GM20000 (cell line): ENCODE data around the gene ELP1.
"Not testable (repeated sequence)": the region's sequence is repeated elsewhere in the genome, so short reads cannot be mapped to it uniquely, and the experiment has no call there.

Experiments
- DNase-seq: peaks from one replicate; pipeline ENCODE4 v3.0.0; 2012; ENCODE audit warnings: low spot score
- TF ChIP-seq, protein P1 (sequence below): IDR thresholded peaks from 2 replicates; pipeline ENCODE4 v1.5.1; 2012; ENCODE audit warnings: mild to moderate bottlenecking, control low read depth; ENCODE audit errors: extremely low read depth, missing control alignments

The ELP1 gene

DNA sequence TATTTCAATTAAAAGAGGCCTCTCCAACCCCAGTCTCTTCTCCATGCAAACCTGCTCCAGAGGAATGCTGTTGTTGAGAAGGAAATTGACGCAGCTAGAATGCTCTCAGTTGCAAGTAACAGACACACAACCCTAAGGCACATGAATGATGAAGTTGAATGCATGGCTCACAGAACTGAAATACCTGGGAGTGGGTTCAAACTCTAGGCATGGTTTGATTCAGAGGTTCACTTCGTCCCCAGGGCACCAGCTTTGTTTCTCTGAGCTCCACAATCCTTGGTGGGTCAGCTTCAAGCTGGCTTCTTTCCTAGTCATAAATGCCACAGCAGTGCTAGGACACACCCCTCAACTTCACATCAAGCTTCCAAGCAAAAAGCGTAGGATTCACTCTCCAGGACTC lies 82.8 kb downstream of the ELP1 start:
- no peak for DNase-seq
- TF ChIP-seq, protein P1, sequence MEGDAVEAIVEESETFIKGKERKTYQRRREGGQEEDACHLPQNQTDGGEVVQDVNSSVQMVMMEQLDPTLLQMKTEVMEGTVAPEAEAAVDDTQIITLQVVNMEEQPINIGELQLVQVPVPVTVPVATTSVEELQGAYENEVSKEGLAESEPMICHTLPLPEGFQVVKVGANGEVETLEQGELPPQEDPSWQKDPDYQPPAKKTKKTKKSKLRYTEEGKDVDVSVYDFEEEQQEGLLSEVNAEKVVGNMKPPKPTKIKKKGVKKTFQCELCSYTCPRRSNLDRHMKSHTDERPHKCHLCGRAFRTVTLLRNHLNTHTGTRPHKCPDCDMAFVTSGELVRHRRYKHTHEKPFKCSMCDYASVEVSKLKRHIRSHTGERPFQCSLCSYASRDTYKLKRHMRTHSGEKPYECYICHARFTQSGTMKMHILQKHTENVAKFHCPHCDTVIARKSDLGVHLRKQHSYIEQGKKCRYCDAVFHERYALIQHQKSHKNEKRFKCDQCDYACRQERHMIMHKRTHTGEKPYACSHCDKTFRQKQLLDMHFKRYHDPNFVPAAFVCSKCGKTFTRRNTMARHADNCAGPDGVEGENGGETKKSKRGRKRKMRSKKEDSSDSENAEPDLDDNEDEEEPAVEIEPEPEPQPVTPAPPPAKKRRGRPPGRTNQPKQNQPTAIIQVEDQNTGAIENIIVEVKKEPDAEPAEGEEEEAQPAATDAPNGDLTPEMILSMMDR: no peak

DNA sequence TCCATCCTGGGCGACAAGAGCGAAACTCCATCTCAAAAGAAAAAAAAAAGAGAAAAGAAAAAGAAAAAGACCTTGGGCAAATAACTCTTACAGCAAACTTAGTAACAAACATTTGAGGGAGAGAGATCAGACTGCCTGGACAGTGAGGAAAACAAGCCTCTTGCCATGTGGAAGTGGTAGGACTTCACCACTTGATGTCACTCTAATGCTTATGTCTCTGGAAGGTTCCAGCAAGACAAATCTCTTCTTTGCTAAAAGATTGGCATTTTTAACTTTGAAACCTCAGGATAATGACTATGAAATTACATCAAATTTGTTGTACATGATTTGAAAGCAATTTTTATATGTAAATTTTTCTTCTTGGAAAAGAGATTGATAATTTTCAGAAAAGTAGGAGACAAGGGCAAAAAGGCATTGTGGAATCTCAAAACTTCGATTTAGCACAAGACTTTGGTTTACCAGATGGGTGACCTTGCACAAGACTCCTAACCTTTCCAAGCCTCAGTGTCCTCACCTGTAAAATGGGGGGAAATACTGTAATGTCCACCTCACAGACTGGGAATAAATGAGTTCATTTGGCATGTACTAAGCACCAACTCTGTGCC lies 83.5 kb downstream of the ELP1 start:
- TF ChIP-seq, protein P1: no peak
- DNase-seq: peak; percentile 55

DNA sequence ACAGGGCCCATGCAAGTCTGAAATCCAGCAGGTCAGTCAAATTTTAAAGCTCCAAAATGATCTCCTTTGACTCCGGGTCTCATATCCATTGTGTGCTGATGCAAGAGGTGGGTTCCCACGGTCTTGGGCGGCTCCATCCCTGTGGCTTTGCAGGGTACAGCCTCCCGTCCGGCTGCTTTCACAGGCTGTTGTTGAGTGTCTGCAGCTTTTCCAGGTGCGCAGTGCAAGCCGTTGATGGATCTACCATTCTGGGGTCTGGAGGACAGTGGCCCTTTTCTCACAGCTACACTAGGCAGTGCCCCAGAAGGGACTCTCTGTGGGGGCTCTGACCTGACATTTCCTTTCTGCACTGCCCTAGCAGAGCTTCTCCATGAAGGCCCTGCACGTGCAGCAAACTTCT lies 85.6 kb downstream of the ELP1 start:
- not testable (repeated sequence) for DNase-seq

DNA sequence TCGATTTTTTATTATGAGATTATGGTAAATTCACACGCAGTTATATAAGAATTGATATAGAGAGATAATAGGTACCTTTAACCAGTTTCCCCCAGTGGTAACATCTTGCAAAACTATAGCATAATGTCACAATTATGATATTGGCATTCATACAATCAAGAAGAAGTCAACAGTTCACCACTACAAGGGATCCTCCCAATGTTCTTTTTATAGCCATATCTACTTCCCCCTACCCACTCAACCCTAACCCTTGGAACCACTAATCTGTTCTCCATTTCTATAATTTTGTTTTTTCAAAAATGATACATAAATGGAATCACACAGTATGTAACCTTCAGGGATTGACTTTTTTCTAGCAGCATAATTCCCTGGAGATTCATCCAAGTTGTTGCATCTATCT lies 88.0 kb downstream of the ELP1 start:
- TF ChIP-seq, protein P1: no peak
- no peak for DNase-seq

DNA sequence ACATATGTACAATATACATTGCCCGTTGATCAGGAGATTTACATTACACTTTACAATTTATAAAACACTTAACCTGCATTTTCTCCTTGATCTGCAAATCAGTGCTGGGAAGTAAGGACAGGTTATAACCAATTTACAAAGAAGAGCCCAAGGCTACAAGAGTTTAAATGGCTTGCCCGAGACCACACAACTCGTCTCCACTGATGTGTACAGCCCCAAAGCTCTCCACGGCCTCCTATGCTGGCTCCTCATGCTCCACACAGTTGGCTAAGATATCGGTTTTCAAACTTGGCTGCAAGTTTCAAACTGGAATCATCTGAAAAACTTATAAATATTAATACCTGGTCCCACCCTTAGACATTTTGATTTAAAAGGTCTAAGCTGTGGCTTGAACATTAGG lies 88.4 kb downstream of the ELP1 start:
- DNase-seq: no peak
- TF ChIP-seq, protein P1: no peak

DNA sequence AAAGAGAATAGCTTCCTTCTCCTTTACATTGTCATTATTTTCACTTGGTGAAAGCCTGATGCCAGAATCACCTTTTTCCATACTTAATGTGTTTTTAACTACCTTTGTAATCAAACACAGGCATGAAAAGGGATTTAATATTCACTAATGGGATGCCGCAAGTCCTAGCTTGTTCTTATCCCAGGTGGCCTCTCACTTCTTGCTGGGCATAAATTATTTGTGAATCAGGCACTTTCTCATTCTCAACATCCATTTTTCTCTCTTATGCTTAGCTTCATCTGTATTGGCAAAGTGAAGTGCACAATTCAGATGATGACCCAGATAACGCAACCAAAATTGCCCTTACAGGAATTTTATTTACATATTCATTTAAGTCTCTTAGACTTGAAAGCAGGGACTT lies 89.1 kb downstream of the ELP1 start:
- TF ChIP-seq, protein P1: no peak
- DNase-seq: no peak

DNA sequence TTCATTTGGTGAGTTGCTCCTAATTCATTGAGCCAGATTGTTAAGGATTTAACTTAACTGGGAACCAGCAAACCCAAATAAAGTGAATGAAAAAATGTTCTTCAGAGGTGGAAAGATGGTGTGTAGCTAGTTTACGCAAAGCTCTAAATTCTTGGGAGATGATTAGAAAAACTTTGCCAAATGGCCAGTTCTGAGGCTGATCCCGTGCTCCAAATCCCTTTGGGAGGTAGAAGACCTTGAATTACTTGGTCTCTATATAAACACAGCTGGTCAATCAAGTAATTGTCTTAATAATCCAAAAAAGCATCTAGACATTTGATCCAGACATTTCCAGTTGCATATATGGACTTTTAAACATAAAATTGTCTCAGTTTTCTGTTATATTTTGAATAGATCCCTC lies 89.5 kb downstream of the ELP1 start:
- DNase-seq: no peak

More for the DNA sequence above, 89.5 kb downstream of the ELP1 start:
- TF ChIP-seq, protein P1: no peak
